K562 (cell line): Measurements from ENCODE around the gene IGLON5. TPM values are rescaled to one million over a fixed set of nuclear protein-coding genes. Genes with fewer than 3 reads are reported as not detected.

Source experiments
- ATAC-seq: fragments of 200-7000 bp; cut with Tn5 transposase; 3 replicates; pipeline ENCODE4 v1.9.1; 2020; ENCODE audit warnings: moderate library complexity
- BruUV-seq: library from RNA; stranded (reverse); fragments of 400-500 nt; replicated peaks from 2 replicates; lab custom pipeline; 2021; lab: Mats Ljungman, UMichigan
- CTCF ChIA-PET: fragments of 300-600 bp; formaldehyde crosslinking; extraction: SDS; loops from one replicate; lab custom pipeline; 2021; ENCODE audit warnings: low intra/inter-chr PET ratio; lab: Yijun Ruan, JAX
- POLR2A ChIA-PET: fragments of 300-600, 350-650 bp; sonication (Branson Sonifier 250); formaldehyde crosslinking; extraction: SDS; loops from one replicate; lab custom pipeline; 2021; ENCODE audit warnings: antibody characterized with exemption, inconsistent platforms; lab: Yijun Ruan, JAX
- DNase-seq, 4 experiments: peaks; one replicate each; pipeline versions ENCODE4 v3.0.0 to v3.0.0-alpha.2; 2011 to 2018; ENCODE audit warnings: low spot score in 3 of 4, mixed read lengths in 3 of 4; ENCODE audit errors: extremely low read depth in 1 of 4
- FAIRE-seq: peaks from 2 replicates; lab custom pipeline; 2011; peaks lifted over from hg19 to GRCh38; lab: Jason Lieb, UNC
- H2AFZ ChIP-seq: 2 replicates; pipeline ENCODE4 v1.6.0; 2011; ENCODE audit warnings: low read depth, low read length, control low read depth, inconsistent platforms
- H3K27ac ChIP-seq: fragments of 200-600 bp; 3 replicates; pipeline ENCODE4 v1.8.0; 2011; ENCODE audit warnings: low read depth, mild to moderate bottlenecking, control low read depth, inconsistent platforms, low read length, moderate library complexity, mixed read lengths; ENCODE audit errors: extremely low read depth
- H3K27me3 ChIP-seq, 2 experiments: fragments of 300-600 bp in 1 of 2; 2 replicates in 1 of 2; 3 replicates in 1 of 2; pipeline versions ENCODE4 v1.6.0 to v1.8.0; 2011; ENCODE audit warnings: inconsistent platforms in 2 of 2, low read length in 2 of 2, mild to moderate bottlenecking in 1 of 2, mixed read lengths in 1 of 2, moderate library complexity in 1 of 2; ENCODE audit not compliant: control insufficient read depth in 2 of 2, insufficient read depth in 2 of 2
- H3K36me3 ChIP-seq: fragments of 300-600 bp; 3 replicates; pipeline ENCODE4 v1.8.0; 2011; ENCODE audit warnings: mild to moderate bottlenecking, low read length, inconsistent platforms; ENCODE audit not compliant: control insufficient read depth, insufficient read depth
- H3K4me1 ChIP-seq, 2 experiments: fragments of 200-600 bp in 1 of 2; replicated peaks in 1 of 2; 2 replicates in 1 of 2; 3 replicates in 1 of 2; pipeline versions ENCODE4 v1.5.1 to v1.8.0; 2011; ENCODE audit warnings: inconsistent platforms in 2 of 2, low read length in 2 of 2, mild to moderate bottlenecking in 1 of 2, mixed read lengths in 1 of 2, moderate library complexity in 1 of 2; ENCODE audit not compliant: control insufficient read depth in 2 of 2, insufficient read depth in 2 of 2
- H3K4me2 ChIP-seq: 2 replicates; pipeline ENCODE4 v1.6.1; 2011; ENCODE audit warnings: low read length, control low read depth, inconsistent platforms, mixed read lengths; ENCODE audit not compliant: insufficient read depth
- H3K4me3 ChIP-seq: fragments of 200-600 bp; sonication (generic), shearing (Covaris generic); 2 replicates; pipeline ENCODE4 v1.5.1; 2016; ENCODE audit warnings: control low read depth, inconsistent platforms
- H3K79me2 ChIP-seq: fragments of 200-600 bp; 3 replicates; pipeline ENCODE4 v1.8.0; 2011; ENCODE audit warnings: low read length, inconsistent platforms; ENCODE audit not compliant: control insufficient read depth, insufficient read depth
- H3K9ac ChIP-seq, 2 experiments: 2 replicates each; pipeline versions ENCODE4 v1.6.0 to v1.6.1; 2011; ENCODE audit warnings: low read depth in 2 of 2, low read length in 2 of 2, control low read depth in 1 of 2, inconsistent platforms in 1 of 2, mild to moderate bottlenecking in 1 of 2, mixed read lengths in 1 of 2; ENCODE audit not compliant: insufficient read depth in 1 of 2
- H3K9me1 ChIP-seq: one replicate; pipeline ENCODE4 v1.6.0; 2011; ENCODE audit warnings: inconsistent platforms, mild to moderate bottlenecking, low read length, moderate library complexity; ENCODE audit not compliant: control insufficient read depth, insufficient read depth
- H3K9me3 ChIP-seq: replicated peaks from 2 replicates; pipeline ENCODE4 v1.5.1; 2011; ENCODE audit warnings: low read depth, low read length, inconsistent platforms; ENCODE audit not compliant: control insufficient read depth, insufficient read depth
- H4K20me1 ChIP-seq: replicated peaks from 2 replicates; pipeline ENCODE4 v1.6.1; 2011; ENCODE audit warnings: low read length, inconsistent platforms, mixed read lengths; ENCODE audit not compliant: control insufficient read depth, insufficient read depth
- ETV1 ChIP-seq: fragments of 450-650 bp; conservative IDR thresholded peaks from 2 replicates; pipeline ENCODE4 v1.6.1; 2016; ENCODE audit warnings: missing genetic modification characterization, control low read depth, low read depth, missing compliant biosample characterization
- EZH2 ChIP-seq: IDR thresholded peaks from 2 replicates; pipeline ENCODE4 v1.6.1; 2012; ENCODE audit warnings: low read depth, mild to moderate bottlenecking, inconsistent platforms, low read length, borderline replicate concordance
- NFIX ChIP-seq: fragments of 250-450 bp; sonication (Bioruptor Pico); IDR thresholded peaks from 2 replicates; pipeline ENCODE4 v1.4.0; 2020; ENCODE audit warnings: low read depth, mild to moderate bottlenecking, moderate library complexity
- SAP30 ChIP-seq: fragments of 200-600 bp; sonication (generic); IDR thresholded peaks from 2 replicates; pipeline ENCODE4 v1.6.1; 2012; ENCODE audit warnings: borderline replicate concordance, low read depth, mild to moderate bottlenecking, moderate library complexity, low read length, control low read depth, inconsistent platforms; ENCODE audit not compliant: insufficient read depth, poor library complexity, severe bottlenecking
- ZNF217 ChIP-seq: sonication (generic); formaldehyde crosslinking; IDR thresholded peaks from 2 replicates; pipeline ENCODE4 v1.8.0; 2022; ENCODE audit warnings: mild to moderate bottlenecking, missing genetic modification reagents
- WGBS: fragments of 100-300 bp; shearing (Covaris generic); methylation state at CpG from one replicate; pipeline ENCODE4 v1.1.6; 2016; ENCODE audit warnings: low coverage, mixed read lengths; ENCODE audit not compliant: insufficient coverage; ENCODE audit errors: missing lambda C conversion rate; 5-methylcytosine and 5-hydroxymethylcytosine counted together
- in situ Hi-C: fragments of 300-500 bp; cut with MboI; formaldehyde crosslinking; loops from 4 replicates; pipeline ENCODE4 v1.15.0; 2018; ENCODE audit warnings: inconsistent platforms, mixed read lengths
- intact Hi-C: fragments of 100-400 bp; cut with micrococcal nuclease; formaldehyde crosslinking; loops from 2 replicates; pipeline ENCODE4 v1.14.2; 2022
- polyA plus RNA-seq, 8 experiments: library from polyadenylated mRNA; depleted of rRNA in 4 of 8; stranded (reverse) in 5 of 8; unstranded in 3 of 8; fragments of >200 nt; fragmentation: Nextera tagmentation in 2 of 8; fragmentation: Illumina TruSeq in 1 of 8; extraction: Ambion mirVana in 2 of 8; extraction: Trizol in 1 of 8; gene quantifications; 2 replicates each; pipeline versions ENCODE4 v1.2.1 to v1.2.3, GENCODE V29; 2011 to 2014; ENCODE audit warnings: inconsistent platforms in 1 of 8, missing spikeins in 1 of 8
- total RNA-seq, 7 experiments: library from RNA; depleted of rRNA in 6 of 7; stranded (reverse); fragments of >200 nt in 6 of 7; fragmentation: Illumina TruSeq in 2 of 7; extraction: Trizol in 2 of 7; gene quantifications; 2 replicates each; pipeline versions ENCODE4 v1.2.1 to v1.2.3, GENCODE V29; 2011 to 2021; ENCODE audit warnings: low replicate concordance in 1 of 7

IGLON5 gene
- total and polyA plus RNA-seq, 9 of the 15 experiments (the other 6 are each of a cell fraction or from before 2014, with no cell fraction given): 0.03 to 0.22 (median 0.14) TPM; not detected in 2

DNA sequence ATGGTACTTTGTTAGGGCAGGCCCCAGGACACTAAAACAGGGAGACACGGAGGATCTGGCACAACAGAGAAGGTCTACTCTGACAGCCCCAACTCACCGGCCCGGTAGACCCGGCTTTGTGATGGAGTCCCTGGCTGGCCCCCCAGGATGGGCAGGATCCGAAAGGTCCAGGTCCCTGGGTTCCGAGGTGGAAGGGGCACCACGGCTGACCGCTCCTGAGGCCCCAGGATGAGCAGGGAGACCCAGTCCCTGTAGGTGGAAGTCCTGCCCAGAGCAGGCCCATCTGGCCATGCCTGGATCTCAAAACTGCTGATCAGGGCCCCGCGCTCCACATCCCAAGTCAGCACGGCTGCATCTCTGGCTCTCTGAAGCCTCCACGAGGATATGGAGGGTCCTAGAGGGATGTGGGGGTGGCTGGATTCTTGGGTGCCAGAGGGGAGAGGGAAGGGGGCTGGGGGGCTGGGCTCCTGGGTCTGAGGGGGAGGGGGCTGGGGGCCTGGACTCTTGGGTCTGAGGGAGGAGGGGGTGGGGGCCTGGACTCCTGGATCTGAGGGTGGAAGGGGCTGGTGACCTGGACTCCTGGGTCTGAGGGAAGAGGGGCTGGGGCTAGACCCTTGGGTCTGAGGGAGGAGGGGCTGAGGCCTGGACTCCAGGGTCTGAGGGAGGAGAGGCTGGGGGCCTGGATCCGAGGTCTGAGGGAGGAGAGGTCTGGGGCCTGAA lies 25.9 kb downstream of the IGLON5 start:
- ChIA-PET POLR2A (no interaction called here), CTCF (interaction anchor here (1.1 to 2.4 kb wide), 2 partner anchors 320 to 322 kb away, joined by 3 to 14 read pairs; no protein-coding TSS in a partner anchor)
- Histone ChIP-seq H3K36me3 (no peaks in the 10 kb centered on the region), H3K4me1 (peaks cover 20 to 34% of the 10 kb centered on the region in 2 experiments; a peak in 4 of 5 replicates), H3K9me3 (no peaks in the 10 kb centered on the region), H3K27me3 (no peaks in the 10 kb centered on the region), H3K9ac (0 out of 4 replicates have a peak overlapping the region, but pooled peaks of 1 of the 2 experiments have one; percentile 72), H3K4me3 (no peak overlapping the region), H3K4me2 (no peak overlapping the region), H3K9me1 (no peaks in the 10 kb centered on the region), H3K27ac (no peak overlapping the region), H4K20me1 (no peaks in the 10 kb centered on the region), H3K79me2 (no peaks in the 10 kb centered on the region), H2AFZ (no peak overlapping the region)
- 91% methylated on average over 12 of the region's 13 CpGs for WGBS
- no peak for ATAC-seq
- BruUV-seq: no TSS peak
- intact Hi-C loops: loop anchor here (5.0 kb wide), 1 partner anchor 470 kb away; no protein-coding TSS in a partner anchor
- FAIRE-seq: no peak
- DNase-seq: no peak
- TF ChIP-seq SAP30: no peak
- no peak for TF ChIP-seq ETV1 (tag)
- TF ChIP-seq EZH2: no peak
- TF ChIP-seq NFIX (CRISPR knock-in tag): no peak
- TF ChIP-seq ZNF217 (CRISPR knock-in tag): no peak
- in situ Hi-C loops: loop anchor here (5.0 kb wide), 1 partner anchor 325 kb away; no protein-coding TSS in a partner anchor
